Rectal smooth muscle tissue (tissue), 1 donor: ENCODE results near the gene PRPF6.

Experiments
- H3K27ac ChIP-seq: one replicate; pipeline ENCODE4 v1.7.0; 2013; ENCODE audit warnings: low read depth, low read length, inconsistent platforms
- H3K27me3 ChIP-seq: one replicate; pipeline ENCODE4 v1.7.0; 2013; ENCODE audit warnings: low read length; ENCODE audit not compliant: control insufficient read depth, insufficient read depth
- H3K36me3 ChIP-seq: one replicate; pipeline ENCODE4 v1.7.0; 2013; ENCODE audit warnings: low read length; ENCODE audit not compliant: control insufficient read depth, insufficient read depth
- H3K4me1 ChIP-seq: one replicate; pipeline ENCODE4 v1.7.0; 2013; ENCODE audit warnings: low read length; ENCODE audit not compliant: control insufficient read depth, insufficient read depth
- H3K4me3 ChIP-seq: one replicate; pipeline ENCODE4 v1.7.0; 2013; ENCODE audit warnings: low read length
- H3K9ac ChIP-seq: one replicate; pipeline ENCODE4 v1.7.0; 2013; ENCODE audit warnings: low read length

PRPF6 gene

GRCh38 chr20:64035066-64035932, 54.4 kb downstream of the PRPF6 start:
- H3K36me3 ChIP-seq, result peaks cover 22% of the 10 kb centered on the region
- no peak overlapping the region for H3K27ac ChIP-seq
- no peak overlapping the region for H3K9ac ChIP-seq
- H3K27me3 ChIP-seq, result peaks cover 29% of the 10 kb centered on the region
- peaks cover 4% of the 10 kb centered on the region for H3K4me1 ChIP-seq
- H3K4me3 ChIP-seq, result no peak overlapping the region

- peaks cover 4% of the 10 kb centered on the region for H3K4me1 ChIP-seq
- H3K9ac ChIP-seq, result no peak within 1 kb of the TSS
- no peak within 1 kb of the TSS for H3K27ac ChIP-seq
- peaks cover 34% of the 10 kb centered on the region for H3K27me3 ChIP-seq
- H3K36me3 ChIP-seq, result peaks cover 18% of the 10 kb centered on the region
- no peak within 1 kb of the TSS for H3K4me3 ChIP-seq
These were observed 55.0 kb downstream of the PRPF6 start, which contains the start of gene C20orf204 for GRCh38 chr20:64035933-64036345. Gene C20orf204 (plus strand): TSS chr20:64036182. CDS start chr20:64036324, 142 bp downstream.

GRCh38 chr20:64036346-64037198, 55.6 kb downstream of the PRPF6 start:
- no peak overlapping the region for H3K9ac ChIP-seq
- no peak overlapping the region for H3K27ac ChIP-seq
- H3K27me3 ChIP-seq, result peaks cover 36% of the 10 kb centered on the region
- peaks cover 16% of the 10 kb centered on the region for H3K36me3 ChIP-seq
- H3K4me1 ChIP-seq, result peaks cover 4% of the 10 kb centered on the region
- no peak overlapping the region for H3K4me3 ChIP-seq

GRCh38 chr20:64037199-64037497, 56.2 kb downstream of the PRPF6 start:
- H3K9ac ChIP-seq, result no peak overlapping the region
- peaks cover 41% of the 10 kb centered on the region for H3K27me3 ChIP-seq
- peaks cover 4% of the 10 kb centered on the region for H3K4me1 ChIP-seq
- no peak overlapping the region for H3K27ac ChIP-seq
- peaks cover 11% of the 10 kb centered on the region for H3K36me3 ChIP-seq
- H3K4me3 ChIP-seq, result no peak overlapping the region

GRCh38 chr20:64037498-64038213, 56.7 kb downstream of the PRPF6 start:
- Histone ChIP-seq H3K9ac (no peak overlapping the region), H3K4me1 (peaks cover 4% of the 10 kb centered on the region), H3K27ac (no peak overlapping the region), H3K4me3 (no peak overlapping the region), H3K36me3 (peaks cover 7% of the 10 kb centered on the region), H3K27me3 (peaks cover 43% of the 10 kb centered on the region)

- Histone ChIP-seq H3K27me3 (peaks cover 43% of the 10 kb centered on the region), H3K9ac (no peak overlapping the region), H3K36me3 (peaks cover 4% of the 10 kb centered on the region), H3K4me1 (peaks cover 4% of the 10 kb centered on the region), H3K4me3 (peak overlapping the region; percentile 55), H3K27ac (no peak overlapping the region)
These were observed 57.3 kb downstream of the PRPF6 start for GRCh38 chr20:64038224-64038564.

GRCh38 chr20:64038565-64039292, 57.8 kb downstream of the PRPF6 start:
- peaks cover 43% of the 10 kb centered on the region for H3K27me3 ChIP-seq
- H3K9ac ChIP-seq, result no peak overlapping the region
- H3K36me3 ChIP-seq, result peaks cover 2% of the 10 kb centered on the region
- peak overlapping the region; percentile 55 for H3K4me3 ChIP-seq
- H3K27ac ChIP-seq, result no peak overlapping the region
- H3K4me1 ChIP-seq, result peaks cover 4% of the 10 kb centered on the region

GRCh38 chr20:64039293-64040160, 58.6 kb downstream of the PRPF6 start:
- H3K4me3 ChIP-seq, result peak overlapping the region; percentile 55
- H3K27ac ChIP-seq, result no peak overlapping the region
- H3K4me1 ChIP-seq, result peaks cover 4% of the 10 kb centered on the region
- H3K36me3 ChIP-seq, result no peaks in the 10 kb centered on the region
- H3K9ac ChIP-seq, result no peak overlapping the region
- peaks cover 43% of the 10 kb centered on the region for H3K27me3 ChIP-seq

- Histone ChIP-seq H3K4me3 (no peak overlapping the region), H3K27me3 (peaks cover 52% of the 10 kb centered on the region), H3K9ac (no peak overlapping the region), H3K36me3 (no peaks in the 10 kb centered on the region), H3K27ac (no peak overlapping the region), H3K4me1 (peaks cover 4% of the 10 kb centered on the region)
These were observed 59.5 kb downstream of the PRPF6 start for GRCh38 chr20:64040231-64041039.

GRCh38 chr20:64041040-64041780, 60.3 kb downstream of the PRPF6 start:
- H3K4me1 ChIP-seq, result peaks cover 4% of the 10 kb centered on the region
- H3K27ac ChIP-seq, result no peak overlapping the region
- peaks cover 60% of the 10 kb centered on the region for H3K27me3 ChIP-seq
- no peak overlapping the region for H3K4me3 ChIP-seq
- no peaks in the 10 kb centered on the region for H3K36me3 ChIP-seq
- H3K9ac ChIP-seq, result no peak overlapping the region
